Vagina (tissue), 2 donors: ENCODE data around the gene NRL. TPM values are rescaled to one million over a fixed set of nuclear protein-coding genes. Genes with fewer than 3 reads are reported as not detected.
A peak's percentile ranks its signal among the peaks of the same experiment; 100 is the strongest.

Source experiments
- DNase-seq, 2 donors: peaks; one replicate each; pipeline ENCODE4 v3.0.0-alpha.2; 2017; ENCODE audit errors: extremely low spot score in 2 of 2
- H3K27ac ChIP-seq: fragments of 200-600 bp; sonication (generic); one replicate; pipeline ENCODE4 v1.5.1; 2019
- H3K27me3 ChIP-seq: fragments of 200-600 bp; sonication (generic); one replicate; pipeline ENCODE4 v1.5.1; 2019
- H3K36me3 ChIP-seq, 2 donors: fragments of 200-600 bp; sonication (generic); one replicate each; pipeline ENCODE4 v1.5.1; 2017 to 2019
- H3K4me1 ChIP-seq: fragments of 200-600 bp; sonication (generic); one replicate; pipeline ENCODE4 v1.5.1; 2019
- H3K4me3 ChIP-seq, 2 donors: fragments of 200-600 bp; sonication (generic); 1 replicate in 1 of 2; 2 replicates in 1 of 2; pipeline ENCODE4 v1.5.1; 2016 to 2019
- H3K9me3 ChIP-seq: fragments of 200-600 bp; sonication (generic); one replicate; pipeline ENCODE4 v1.5.1; 2019
- CTCF ChIP-seq, 3 experiments: fragments of 450-650 bp in 2 of 3; fragments of 200-600 bp in 1 of 3; sonication (generic) in 1 of 3; IDR thresholded peaks; one replicate each; pipeline ENCODE4 v1.5.1; 2017 to 2019; ENCODE audit warnings: antibody characterized with exemption in 3 of 3, mild to moderate bottlenecking in 2 of 3, moderate library complexity in 2 of 3
- POLR2A ChIP-seq, 2 donors: fragments of 450-650 bp; IDR thresholded peaks; one replicate each; pipeline ENCODE4 v1.6.1; 2017; ENCODE audit warnings: antibody characterized with exemption in 2 of 2, mild to moderate bottlenecking in 2 of 2, moderate library complexity in 2 of 2
- POLR2AphosphoS5 ChIP-seq, 2 donors: sonication (generic); formaldehyde crosslinking; IDR thresholded peaks; one replicate each; pipeline ENCODE4 v1.9.0; 2017; ENCODE audit warnings: antibody characterized with exemption in 2 of 2, mild to moderate bottlenecking in 2 of 2, low read depth in 1 of 2; ENCODE audit not compliant: insufficient read depth in 1 of 2
- intact Hi-C: fragments of 100-400 bp; cut with DNase I; formaldehyde crosslinking; loops from one replicate; pipeline ENCODE4 v1.15.1; 2023
- total RNA-seq: library from RNA; depleted of rRNA; stranded (reverse); fragments of >200 nt; gene quantifications from one replicate; pipeline ENCODE4 v1.2.3, GENCODE V29; 2016

The NRL gene
- total RNA-seq, 1 donor from 2014 or later = 1.2 TPM

GRCh38 chr14:24093901-24094840, 20.6 kb downstream of the NRL start, which contains the start of gene PCK2:
Gene PCK2, plus strand, starts transcription at chr14:24094311. Its CDS starts 95 bp downstream, at chr14:24094406.
- Histone ChIP-seq H3K4me3 (peak within 1 kb of the TSS; percentile 95 to 96), H3K36me3 (no peaks in the 10 kb centered on the region), H3K4me1 (peaks cover 23% of the 10 kb centered on the region), H3K27ac (peak within 1 kb of the TSS; percentile 93), H3K27me3 (no peaks in the 10 kb centered on the region), H3K9me3 (no peaks in the 10 kb centered on the region)
- intact Hi-C loops = loop anchor here (5.0 kb wide), 1 partner anchor 82 kb away; no protein-coding TSS in a partner anchor
- peak in 1 of 2 donors; percentile 96 for DNase-seq
- peak; percentile 27 to 86 for TF ChIP-seq POLR2AphosphoS5 (IDR thresholded peaks at IDR 0.05; ENCODE audit: insufficient read depth in 1 of 2, low read depth in 1 of 2)
- peak in 1 of 2 donors; percentile 51 for TF ChIP-seq POLR2A (IDR thresholded peaks at IDR 0.05)
- TF ChIP-seq CTCF (IDR thresholded peaks at IDR 0.05) = peak in 1 of 3 experiments; percentile 5

- intact Hi-C loops = loop anchor here (5.0 kb wide), 1 partner anchor 81 kb away; no protein-coding TSS in a partner anchor
- peak overlapping the region; percentile 95 to 96 for H3K4me3 ChIP-seq
- H3K36me3 ChIP-seq = no peaks in the 10 kb centered on the region
- TF ChIP-seq POLR2AphosphoS5 (IDR thresholded peaks at IDR 0.05; ENCODE audit: insufficient read depth in 1 of 2, low read depth in 1 of 2) (no peak), POLR2A (IDR thresholded peaks at IDR 0.05) (no peak), CTCF (IDR thresholded peaks at IDR 0.05) (no peak)
- DNase-seq = no peak
- H3K9me3 ChIP-seq = no peaks in the 10 kb centered on the region
- H3K4me1 ChIP-seq = peaks cover 23% of the 10 kb centered on the region
- peak overlapping the region; percentile 93 for H3K27ac ChIP-seq
- H3K27me3 ChIP-seq = no peaks in the 10 kb centered on the region
Measured at GRCh38 chr14:24093207-24093900, 21.4 kb downstream of the NRL start.

GRCh38 chr14:24092505-24093206, 22.1 kb downstream of the NRL start:
- intact Hi-C loops = loop anchor here (5.0 kb wide), 1 partner anchor 80 kb away; no protein-coding TSS in a partner anchor
- H3K27ac ChIP-seq = peak overlapping the region; percentile 93
- peaks cover 23% of the 10 kb centered on the region for H3K4me1 ChIP-seq
- TF ChIP-seq CTCF (IDR thresholded peaks at IDR 0.05) = no peak
- no peak for TF ChIP-seq POLR2AphosphoS5 (IDR thresholded peaks at IDR 0.05; ENCODE audit: insufficient read depth in 1 of 2, low read depth in 1 of 2)
- TF ChIP-seq POLR2A (IDR thresholded peaks at IDR 0.05) = no peak
- H3K27me3 ChIP-seq = no peaks in the 10 kb centered on the region
- no peaks in the 10 kb centered on the region for H3K9me3 ChIP-seq
- H3K36me3 ChIP-seq = no peaks in the 10 kb centered on the region
- H3K4me3 ChIP-seq = no peak overlapping the region
- no peak for DNase-seq

GRCh38 chr14:24092110-24092504, 22.6 kb downstream of the NRL start:
- Histone ChIP-seq H3K27me3 (no peaks in the 10 kb centered on the region), H3K4me3 (no peak overlapping the region), H3K9me3 (no peaks in the 10 kb centered on the region), H3K27ac (no peak overlapping the region), H3K36me3 (no peaks in the 10 kb centered on the region), H3K4me1 (peaks cover 23% of the 10 kb centered on the region)
- intact Hi-C loops = loop anchor here (5.0 kb wide), 1 partner anchor 80 kb away; no protein-coding TSS in a partner anchor
- no peak for DNase-seq
- TF ChIP-seq POLR2AphosphoS5 (IDR thresholded peaks at IDR 0.05; ENCODE audit: insufficient read depth in 1 of 2, low read depth in 1 of 2) = no peak

- no peak for DNase-seq
- no peak overlapping the region for H3K4me3 ChIP-seq
- H3K36me3 ChIP-seq = no peaks in the 10 kb centered on the region
- TF ChIP-seq POLR2AphosphoS5 (IDR thresholded peaks at IDR 0.05; ENCODE audit: insufficient read depth in 1 of 2, low read depth in 1 of 2) = no peak
- TF ChIP-seq CTCF (IDR thresholded peaks at IDR 0.05) = no peak
- no peak for TF ChIP-seq POLR2A (IDR thresholded peaks at IDR 0.05)
- intact Hi-C loops = loop anchor here (5.0 kb wide), 1 partner anchor 78 kb away; no protein-coding TSS in a partner anchor
- no peaks in the 10 kb centered on the region for H3K9me3 ChIP-seq
- H3K4me1 ChIP-seq = peaks cover 13% of the 10 kb centered on the region
- H3K27me3 ChIP-seq = no peaks in the 10 kb centered on the region
- no peak overlapping the region for H3K27ac ChIP-seq
Measured at GRCh38 chr14:24089890-24090289, 24.9 kb downstream of the NRL start.
